PC-3 (cell line): ENCODE data around the gene RBM14. TPM values are rescaled to one million over a fixed set of nuclear protein-coding genes. Genes with fewer than 3 reads are reported as not detected.
"Not testable (repeated sequence)": the region's sequence is repeated elsewhere in the genome, so short reads cannot be mapped to it uniquely, and the experiment has no call there.

ENCODE experiments used
- ATAC-seq: fragments of 200-7000 bp; cut with Tn5 transposase; 2 replicates; pipeline ENCODE4 v1.9.1; 2020; ENCODE audit warnings: mild to moderate bottlenecking, moderate library complexity
- BruUV-seq: library from RNA; stranded (reverse); fragments of 400-500 nt; replicated peaks from 2 replicates; lab custom pipeline; 2021; lab: Mats Ljungman, UMichigan
- CTCF ChIA-PET: fragments of 300-600 bp; sonication (Branson Sonifier 250); formaldehyde crosslinking; loops from one replicate; lab custom pipeline; 2022; ENCODE audit warnings: antibody characterized with exemption; lab: Charles Lee
- POLR2A ChIA-PET: fragments of 300-600 bp; sonication (Branson Sonifier 250); formaldehyde crosslinking; loops from one replicate; lab custom pipeline; 2022; ENCODE audit warnings: antibody characterized with exemption; ENCODE audit not compliant: unreplicated experiment; lab: Charles Lee
- DNase-seq: peaks from one replicate; pipeline ENCODE4 v3.0.0-alpha.2; 2015
- H2AFZ ChIP-seq: fragments of 300-600 bp; sonication (generic); 2 replicates; pipeline ENCODE4 v1.6.0; 2016; ENCODE audit warnings: antibody characterized with exemption, low read length
- H3F3A ChIP-seq: fragments of 300-600 bp; sonication (generic); one replicate; pipeline ENCODE4 v1.6.0; 2017; ENCODE audit warnings: antibody characterized with exemption, low read length, control low read depth, mild to moderate bottlenecking; ENCODE audit not compliant: unreplicated experiment
- H3K27ac ChIP-seq: fragments of 300-600 bp; sonication (generic); 2 replicates; pipeline ENCODE4 v1.5.1; 2016; ENCODE audit warnings: mild to moderate bottlenecking, low read length
- H3K27me3 ChIP-seq: fragments of 300-600 bp; sonication (generic); 2 replicates; pipeline ENCODE4 v1.6.1; 2016; ENCODE audit warnings: low read length, mixed read lengths
- H3K36me3 ChIP-seq: fragments of 300-600 bp; sonication (generic); 2 replicates; pipeline ENCODE4 v1.6.1; 2016; ENCODE audit warnings: low read depth, mixed run types, low read length, mixed read lengths
- H3K4me1 ChIP-seq: fragments of 300-600 bp; sonication (generic); 2 replicates; pipeline ENCODE4 v1.5.1; 2016; ENCODE audit warnings: low read length; ENCODE audit not compliant: insufficient read depth
- H3K4me2 ChIP-seq: fragments of 300-600 bp; sonication (generic); 2 replicates; pipeline ENCODE4 v1.6.0; 2016; ENCODE audit warnings: low read length
- H3K4me3 ChIP-seq: fragments of 300-600 bp; sonication (generic); 2 replicates; pipeline ENCODE4 v1.5.1; 2016; ENCODE audit warnings: mild to moderate bottlenecking, low read length, mixed read lengths
- H3K79me2 ChIP-seq: fragments of 300-600 bp; sonication (generic); 2 replicates; pipeline ENCODE4 v1.6.1; 2017; ENCODE audit warnings: low read length, mixed read lengths
- H3K9ac ChIP-seq: fragments of 300-600 bp; sonication (generic); 2 replicates; pipeline ENCODE4 v1.6.0; 2016; ENCODE audit warnings: mild to moderate bottlenecking, low read length
- H3K9me2 ChIP-seq: fragments of 300-600 bp; sonication (generic); replicated peaks from 2 replicates; pipeline ENCODE4 v1.6.1; 2016; ENCODE audit warnings: mixed run types, low read length, mixed read lengths
- H3K9me3 ChIP-seq: fragments of 300-600 bp; sonication (generic); 2 replicates; pipeline ENCODE4 v1.6.1; 2016; ENCODE audit warnings: low read length, mixed read lengths
- H4K20me1 ChIP-seq: fragments of 300-600 bp; sonication (generic); 2 replicates; pipeline ENCODE4 v1.6.1; 2016; ENCODE audit warnings: low read length, mixed read lengths
- EZH2 ChIP-seq: fragments of 300-600 bp; sonication (generic); IDR thresholded peaks from one replicate; pipeline ENCODE4 v1.6.1; 2017; ENCODE audit warnings: antibody characterized with exemption, mild to moderate bottlenecking, low read length; ENCODE audit not compliant: unreplicated experiment
- EZH2phosphoT487 ChIP-seq: fragments of 300-600 bp; sonication (generic); IDR thresholded peaks from 2 replicates; pipeline ENCODE4 v1.6.1; 2018; ENCODE audit warnings: mild to moderate bottlenecking, antibody characterized with exemption, low read length, borderline replicate concordance
- intact Hi-C: fragments of 100-400 bp; cut with micrococcal nuclease; formaldehyde crosslinking; loops from 2 replicates; pipeline ENCODE4 v1.9.0; 2023
- total RNA-seq: library from RNA; depleted of rRNA; stranded (reverse); fragments of >200 nt; gene quantifications from 2 replicates; pipeline ENCODE4 v1.2.3, GENCODE V29; 2014
- TF ChIP-seq, protein P1 (sequence below): fragments of 300-600 bp; sonication (generic); conservative IDR thresholded peaks from 2 replicates; pipeline ENCODE4 v1.5.1; 2017; ENCODE audit warnings: antibody characterized with exemption, low read depth, mild to moderate bottlenecking, low read length

RBM14 gene
- total RNA-seq, 1 experiment from 2014 or later = 79.3 TPM

DNA sequence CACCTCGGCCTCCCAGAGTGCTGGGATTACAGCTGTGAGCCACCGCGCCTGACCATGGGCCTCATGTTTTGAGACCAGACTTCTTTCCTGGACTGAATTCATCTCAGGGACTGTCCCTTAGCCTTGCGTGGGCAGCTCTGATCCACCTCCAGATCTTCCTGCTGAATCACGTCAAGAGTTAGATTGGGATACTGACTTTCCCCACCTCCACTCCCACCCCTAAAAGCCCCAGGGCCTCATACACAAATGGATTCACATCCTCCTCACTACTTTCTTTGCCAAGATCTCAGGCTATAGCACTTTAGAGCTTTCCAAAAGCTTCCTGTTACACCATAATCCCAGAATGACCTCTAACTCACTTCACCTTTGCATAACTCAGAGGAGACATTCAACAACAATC is 35.6 kb upstream of the RBM14 start:
- Histone ChIP-seq H2AFZ (no peak overlapping the region), H3K4me3 (no peak overlapping the region), H3F3A (no peaks in the 10 kb centered on the region), H3K9me2 (no peaks in the 10 kb centered on the region), H3K79me2 (no peaks in the 10 kb centered on the region), H4K20me1 (no peaks in the 10 kb centered on the region), H3K9ac (no peak overlapping the region), H3K9me3 (peaks cover 7% of the 10 kb centered on the region; the same call in 1 of the 2 replicates), H3K27ac (no peak overlapping the region), H3K4me1 (no peaks in the 10 kb centered on the region), H3K27me3 (no peaks in the 10 kb centered on the region), H3K36me3 (no peaks in the 10 kb centered on the region), H3K4me2 (no peak overlapping the region)
- ChIA-PET POLR2A (no interaction called here), CTCF (interaction anchor here (0.5 kb wide), 1 partner anchor 148 kb away, joined by 11 read pairs; no protein-coding TSS in a partner anchor)
- intact Hi-C loops = no loop called here
- TF ChIP-seq EZH2phosphoT487 = no peak
- BruUV-seq = no TSS peak
- DNase-seq = no peak
- ATAC-seq = no peak

DNA sequence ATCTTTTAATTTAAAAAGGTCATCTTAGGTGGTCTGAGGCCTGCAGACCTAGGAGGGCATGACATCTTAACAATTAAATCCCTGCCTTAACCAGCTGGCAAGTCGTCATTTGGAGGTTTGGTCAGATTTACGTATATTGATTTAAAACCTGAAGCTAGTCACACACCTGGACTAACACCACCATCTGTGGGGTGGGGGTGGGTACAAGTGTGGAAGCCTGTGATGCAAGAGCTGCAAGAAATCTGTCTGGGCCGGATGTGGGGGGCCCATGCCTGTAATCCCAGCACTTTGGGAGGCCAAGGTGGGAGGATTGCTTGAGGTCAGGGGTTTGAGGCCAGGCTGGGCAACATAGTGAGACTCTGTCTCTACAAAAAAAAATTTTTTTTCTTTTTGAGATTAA is 35.2 kb upstream of the RBM14 start:
- BruUV-seq = no TSS peak
- POLR2A ChIA-PET = no interaction called here
- Histone ChIP-seq H3K36me3 (no peaks in the 10 kb centered on the region), H3F3A (no peaks in the 10 kb centered on the region), H3K4me1 (no peaks in the 10 kb centered on the region), H3K27ac (no peak overlapping the region), H3K27me3 (no peaks in the 10 kb centered on the region), H3K9me3 (peaks cover 7% of the 10 kb centered on the region; the same call in 1 of the 2 replicates), H2AFZ (no peak overlapping the region), H3K9ac (no peak overlapping the region), H3K79me2 (no peaks in the 10 kb centered on the region), H3K9me2 (no peaks in the 10 kb centered on the region), H3K4me2 (no peak overlapping the region), H4K20me1 (no peaks in the 10 kb centered on the region), H3K4me3 (no peak overlapping the region)
- intact Hi-C loops = no loop called here
- ATAC-seq = no peak
- CTCF ChIA-PET = no interaction called here
- TF ChIP-seq, protein P1, sequence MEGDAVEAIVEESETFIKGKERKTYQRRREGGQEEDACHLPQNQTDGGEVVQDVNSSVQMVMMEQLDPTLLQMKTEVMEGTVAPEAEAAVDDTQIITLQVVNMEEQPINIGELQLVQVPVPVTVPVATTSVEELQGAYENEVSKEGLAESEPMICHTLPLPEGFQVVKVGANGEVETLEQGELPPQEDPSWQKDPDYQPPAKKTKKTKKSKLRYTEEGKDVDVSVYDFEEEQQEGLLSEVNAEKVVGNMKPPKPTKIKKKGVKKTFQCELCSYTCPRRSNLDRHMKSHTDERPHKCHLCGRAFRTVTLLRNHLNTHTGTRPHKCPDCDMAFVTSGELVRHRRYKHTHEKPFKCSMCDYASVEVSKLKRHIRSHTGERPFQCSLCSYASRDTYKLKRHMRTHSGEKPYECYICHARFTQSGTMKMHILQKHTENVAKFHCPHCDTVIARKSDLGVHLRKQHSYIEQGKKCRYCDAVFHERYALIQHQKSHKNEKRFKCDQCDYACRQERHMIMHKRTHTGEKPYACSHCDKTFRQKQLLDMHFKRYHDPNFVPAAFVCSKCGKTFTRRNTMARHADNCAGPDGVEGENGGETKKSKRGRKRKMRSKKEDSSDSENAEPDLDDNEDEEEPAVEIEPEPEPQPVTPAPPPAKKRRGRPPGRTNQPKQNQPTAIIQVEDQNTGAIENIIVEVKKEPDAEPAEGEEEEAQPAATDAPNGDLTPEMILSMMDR = no peak
- TF ChIP-seq EZH2 = no peak
- TF ChIP-seq EZH2phosphoT487 = no peak
- DNase-seq = no peak

DNA sequence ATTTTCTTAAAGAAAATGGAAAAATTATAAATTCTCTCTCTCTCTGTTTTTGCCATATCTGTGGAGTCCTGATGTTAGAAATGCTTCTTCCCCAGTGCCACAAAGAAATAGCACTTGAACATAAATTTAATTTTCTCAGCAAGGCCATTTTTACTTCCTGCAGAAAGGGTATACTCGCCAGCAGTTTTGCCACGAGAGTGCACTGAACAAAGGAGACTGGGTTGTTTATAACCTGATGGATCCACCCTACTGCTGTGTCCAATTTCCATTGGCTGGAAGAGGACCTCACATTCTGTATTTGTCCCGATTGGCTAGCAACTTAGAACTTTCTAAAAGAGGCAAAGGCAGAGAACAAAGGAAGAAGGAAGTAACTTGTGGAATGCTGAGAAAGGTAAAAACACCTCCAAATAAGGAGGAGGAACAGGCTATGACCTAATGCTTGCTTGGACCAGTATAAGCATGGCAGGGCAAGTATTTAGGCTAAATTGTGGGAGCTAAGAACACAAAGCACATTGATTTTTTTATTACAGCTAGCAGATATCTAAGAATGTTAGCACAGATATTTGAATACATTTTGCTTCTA is 33.8 kb upstream of the RBM14 start:
- H3K27ac ChIP-seq, H3K4me3 ChIP-seq, POLR2A ChIA-PET, H3K36me3 ChIP-seq, H3K4me2 ChIP-seq, H3K79me2 ChIP-seq, H2AFZ ChIP-seq, H3K9me2 ChIP-seq, H3K9ac ChIP-seq, CTCF ChIA-PET, H3F3A ChIP-seq, ATAC-seq, H3K9me3 ChIP-seq, intact Hi-C loops, BruUV-seq, H4K20me1 ChIP-seq, H3K27me3 ChIP-seq, DNase-seq, H3K4me1 ChIP-seq: not testable (repeated sequence)

DNA sequence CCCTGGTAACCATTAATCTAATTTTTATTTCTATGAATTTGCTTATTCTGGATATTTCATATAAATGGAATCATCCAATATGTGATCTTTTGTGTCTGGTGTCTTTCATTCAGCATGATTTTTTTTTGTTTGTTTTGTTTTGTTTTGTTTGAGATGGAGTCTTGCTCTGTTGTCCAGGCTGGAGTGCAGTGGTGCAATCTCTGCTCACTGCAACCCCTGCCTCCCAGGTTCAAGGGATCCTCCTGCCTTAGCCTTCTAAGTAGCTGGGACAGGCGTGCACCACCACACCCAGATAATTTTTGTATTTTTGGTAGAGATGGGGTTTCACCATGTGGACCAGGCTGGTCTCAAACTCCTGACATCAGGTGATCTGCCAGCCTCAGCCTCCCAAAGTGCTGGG is 31.0 kb upstream of the RBM14 start:
- BruUV-seq, H3K36me3 ChIP-seq, intact Hi-C loops, H3K4me3 ChIP-seq, H2AFZ ChIP-seq, H3K27ac ChIP-seq, POLR2A ChIA-PET, H3F3A ChIP-seq, H3K27me3 ChIP-seq, CTCF ChIA-PET, ATAC-seq, H3K4me1 ChIP-seq, H3K9me2 ChIP-seq, H4K20me1 ChIP-seq, H3K79me2 ChIP-seq, DNase-seq, H3K4me2 ChIP-seq, H3K9ac ChIP-seq, H3K9me3 ChIP-seq: not testable (repeated sequence)
